IMR-90 (cell line): Measurements from ENCODE around the gene MORC1. TPM values are rescaled to one million over a fixed set of nuclear protein-coding genes. Genes with fewer than 3 reads are reported as not detected.

Experiments used
- ATAC-seq: fragments of 200-7000 bp; cut with Tn5 transposase; 2 replicates; pipeline ENCODE4 v1.9.1; 2020; ENCODE audit warnings: low read depth, mild to moderate bottlenecking, moderate library complexity
- BruUV-seq: library from RNA; stranded (reverse); fragments of 400-500 nt; replicated peaks from 2 replicates; lab custom pipeline; 2021; lab: Mats Ljungman, UMichigan
- CTCF ChIA-PET: fragments of 300-600 bp; formaldehyde crosslinking; extraction: SDS; loops from one replicate; lab custom pipeline; 2021; ENCODE audit warnings: antibody characterized with exemption; lab: Yijun Ruan, JAX
- POLR2A ChIA-PET: fragments of 300-600 bp; sonication (Branson Sonifier 250); formaldehyde crosslinking; loops from one replicate; lab custom pipeline; 2022; ENCODE audit warnings: antibody characterized with exemption; ENCODE audit not compliant: unreplicated experiment; lab: Charles Lee
- DNase-seq: peaks from one replicate; pipeline ENCODE4 v3.0.0; 2013
- H2AFZ ChIP-seq: replicated peaks from 2 replicates; pipeline ENCODE3; 2013; ENCODE audit warnings: low read length, mild to moderate bottlenecking; ENCODE audit not compliant: poor library complexity
- H2AK5ac ChIP-seq: 2 replicates; pipeline ENCODE4 v1.6.1; 2013; ENCODE audit warnings: low read depth, low read length, inconsistent platforms
- H2AK9ac ChIP-seq: replicated peaks from 2 replicates; pipeline ENCODE3; 2013; ENCODE audit warnings: mild to moderate bottlenecking, low read depth, low read length, moderate library complexity; ENCODE audit not compliant: poor library complexity
- H2BK120ac ChIP-seq: 2 replicates; pipeline ENCODE4 v1.6.1; 2013; ENCODE audit warnings: low read depth, low read length, inconsistent platforms
- H2BK15ac ChIP-seq: 3 replicates; pipeline ENCODE4 v1.6.1; 2013; ENCODE audit warnings: low read depth, low read length, inconsistent platforms
- H2BK20ac ChIP-seq: 2 replicates; pipeline ENCODE4 v1.6.1; 2013; ENCODE audit warnings: low read depth, mild to moderate bottlenecking, inconsistent platforms, low read length, moderate library complexity
- H2BK5ac ChIP-seq: 2 replicates; pipeline ENCODE4 v1.6.1; 2013; ENCODE audit warnings: mild to moderate bottlenecking, low read depth, low read length, inconsistent platforms; ENCODE audit not compliant: poor library complexity, severe bottlenecking
- H3K14ac ChIP-seq: replicated peaks from 2 replicates; pipeline ENCODE4 v1.6.1; 2013; ENCODE audit warnings: low read depth, low read length, inconsistent platforms
- H3K18ac ChIP-seq: 2 replicates; pipeline ENCODE4 v1.6.1; 2013; ENCODE audit warnings: low read depth, low read length, control low read depth
- H3K23ac ChIP-seq: 2 replicates; pipeline ENCODE4 v1.6.1; 2013; ENCODE audit warnings: low read depth, low read length, inconsistent platforms
- H3K27ac ChIP-seq: 2 replicates; pipeline ENCODE4 v1.5.1; 2013; ENCODE audit warnings: mild to moderate bottlenecking, control low read depth, low read length; ENCODE audit not compliant: insufficient read depth
- H3K27me3 ChIP-seq: 2 replicates; pipeline ENCODE4 v1.6.1; 2013; ENCODE audit warnings: low read length; ENCODE audit not compliant: control insufficient read depth, insufficient read depth
- H3K36me3 ChIP-seq: 2 replicates; pipeline ENCODE4 v1.6.1; 2013; ENCODE audit warnings: low read length, mixed read lengths; ENCODE audit not compliant: control insufficient read depth, insufficient read depth
- H3K4ac ChIP-seq: 2 replicates; pipeline ENCODE4 v1.6.1; 2013; ENCODE audit warnings: low read depth, low read length, inconsistent platforms
- H3K4me1 ChIP-seq: 2 replicates; pipeline ENCODE4 v1.6.1; 2013; ENCODE audit warnings: low read length, mixed read lengths; ENCODE audit not compliant: control insufficient read depth, insufficient read depth
- H3K4me2 ChIP-seq: 2 replicates; pipeline ENCODE4 v1.6.1; 2013; ENCODE audit warnings: low read depth, mild to moderate bottlenecking, control low read depth, low read length, moderate library complexity
- H3K4me3 ChIP-seq: 2 replicates; pipeline ENCODE4 v1.5.1; 2013; ENCODE audit warnings: low read depth, mild to moderate bottlenecking, control low read depth, low read length, moderate library complexity; ENCODE audit not compliant: insufficient read depth
- H3K56ac ChIP-seq: 2 replicates; pipeline ENCODE4 v1.6.1; 2013; ENCODE audit warnings: low read length, inconsistent platforms; ENCODE audit not compliant: insufficient read depth; ENCODE audit errors: extremely low read depth
- H3K79me1 ChIP-seq, 2 experiments: 2 replicates each; pipeline ENCODE4 v1.6.1; 2013; ENCODE audit warnings: low read length in 2 of 2, inconsistent platforms in 1 of 2, low read depth in 1 of 2
- H3K9ac ChIP-seq: 2 replicates; pipeline ENCODE4 v1.6.1; 2013; ENCODE audit warnings: low read depth, low read length, control low read depth
- H3K9me1 ChIP-seq: 2 replicates; pipeline ENCODE4 v1.6.1; 2013; ENCODE audit warnings: low read length, inconsistent platforms; ENCODE audit not compliant: insufficient read depth
- H3K9me3 ChIP-seq: 2 replicates; pipeline ENCODE4 v1.6.1; 2013; ENCODE audit warnings: low read length; ENCODE audit not compliant: control insufficient read depth, insufficient read depth
- H4K20me1 ChIP-seq: 2 replicates; pipeline ENCODE4 v1.6.1; 2013; ENCODE audit warnings: low read length, inconsistent platforms; ENCODE audit not compliant: insufficient read depth
- H4K5ac ChIP-seq: 2 replicates; pipeline ENCODE4 v1.6.1; 2013; ENCODE audit warnings: mild to moderate bottlenecking, low read depth, low read length, control low read depth
- H4K8ac ChIP-seq, 2 experiments: 2 replicates each; pipeline ENCODE4 v1.6.1; 2013; ENCODE audit warnings: low read depth in 2 of 2, low read length in 2 of 2, control low read depth in 1 of 2, inconsistent platforms in 1 of 2
- H4K91ac ChIP-seq: 2 replicates; pipeline ENCODE4 v1.6.1; 2013; ENCODE audit warnings: low read depth, low read length, inconsistent platforms; ENCODE audit not compliant: insufficient read depth
- BHLHE40 ChIP-seq: fragments of 150-350 bp; IDR thresholded peaks from 2 replicates; pipeline ENCODE4 v1.6.1; 2016; ENCODE audit warnings: mild to moderate bottlenecking, low read depth, low read length
- CEBPB ChIP-seq: IDR thresholded peaks from 2 replicates; pipeline ENCODE4 v1.6.1; 2012; ENCODE audit warnings: low read depth, low read length, improper control_type of control experiment
- CHD1 ChIP-seq: IDR thresholded peaks from 2 replicates; pipeline ENCODE4 v1.6.1; 2012; ENCODE audit warnings: low read depth, low read length, improper control_type of control experiment
- CTCF ChIP-seq: conservative IDR thresholded peaks from 2 replicates; pipeline ENCODE4 v1.5.1; 2012; ENCODE audit warnings: mild to moderate bottlenecking, low read depth, low read length, improper control_type of control experiment
- ELK1 ChIP-seq: fragments of 150-350 bp; IDR thresholded peaks from 2 replicates; pipeline ENCODE4 v1.6.1; 2016; ENCODE audit warnings: low read depth, mild to moderate bottlenecking, low read length, moderate library complexity, borderline replicate concordance
- FOS ChIP-seq: fragments of 150-350 bp; IDR thresholded peaks from 2 replicates; pipeline ENCODE4 v1.6.1; 2016; ENCODE audit warnings: low read depth, low read length
- MAFK ChIP-seq: IDR thresholded peaks from 2 replicates; pipeline ENCODE4 v1.6.1; 2012; ENCODE audit warnings: low read depth, low read length, improper control_type of control experiment
- MAZ ChIP-seq: IDR thresholded peaks from 2 replicates; pipeline ENCODE4 v1.6.1; 2012; ENCODE audit warnings: low read depth, mild to moderate bottlenecking, low read length, improper control_type of control experiment, moderate library complexity, borderline replicate concordance
- MXI1 ChIP-seq: IDR thresholded peaks from 2 replicates; pipeline ENCODE4 v1.6.1; 2012; ENCODE audit warnings: low read depth, mild to moderate bottlenecking, low read length, moderate library complexity, borderline replicate concordance
- NFE2L2 ChIP-seq: fragments of 150-350 bp; IDR thresholded peaks from 2 replicates; pipeline ENCODE4 v1.6.1; 2016; ENCODE audit warnings: low read depth, mild to moderate bottlenecking, low read length
- POLR2A ChIP-seq: IDR thresholded peaks from 2 replicates; pipeline ENCODE4 v1.6.1; 2012; ENCODE audit warnings: mild to moderate bottlenecking, low read depth, low read length
- RAD21 ChIP-seq: IDR thresholded peaks from 2 replicates; pipeline ENCODE4 v1.6.1; 2012; ENCODE audit warnings: low read length, improper control_type of control experiment
- RCOR1 ChIP-seq: IDR thresholded peaks from 2 replicates; pipeline ENCODE4 v1.6.1; 2012; ENCODE audit warnings: mild to moderate bottlenecking, low read length, improper control_type of control experiment; ENCODE audit not compliant: insufficient replicate concordance
- RFX5 ChIP-seq: IDR thresholded peaks from 2 replicates; pipeline ENCODE4 v1.8.0; 2012; ENCODE audit warnings: low read depth, mild to moderate bottlenecking, low read length, moderate library complexity
- SMC3 ChIP-seq: fragments of 150-350 bp; IDR thresholded peaks from 2 replicates; pipeline ENCODE4 v1.6.1; 2016; ENCODE audit warnings: low read depth, mild to moderate bottlenecking, antibody characterized with exemption, low read length, moderate library complexity
- USF2 ChIP-seq: fragments of 150-350 bp; IDR thresholded peaks from 2 replicates; pipeline ENCODE4 v1.6.1; 2017; ENCODE audit warnings: mild to moderate bottlenecking, antibody characterized with exemption, low read length, low read depth
- dilution Hi-C: fragments of 300-500 bp; cut with HindIII; formaldehyde crosslinking; loops from one replicate; pipeline ENCODE4 v1.14.3; 2018; ENCODE audit warnings: low sequenced_read_pairs; ENCODE audit not compliant: unreplicated experiment
- in situ Hi-C: fragments of 300-500 bp; cut with MboI; formaldehyde crosslinking; loops from 3 replicates; pipeline ENCODE4 v1.14.3; 2019; ENCODE audit warnings: low sequenced_read_pairs, inconsistent platforms, mixed read lengths
- intact Hi-C: fragments of 100-400 bp; cut with micrococcal nuclease; formaldehyde crosslinking; loops from 2 replicates; pipeline ENCODE4 v1.10.0; 2022
- polyA plus RNA-seq, 3 experiments: library from polyadenylated mRNA; depleted of rRNA; stranded (reverse); fragments of >200 nt; gene quantifications; 2 replicates each; pipeline ENCODE4 v1.2.3, GENCODE V29; 2012; ENCODE audit warnings: low replicate concordance in 1 of 3
- total RNA-seq: library from RNA; depleted of rRNA; stranded (reverse); fragments of >200 nt; gene quantifications from 2 replicates; pipeline ENCODE4 v1.2.3, GENCODE V29; 2012

MORC1 gene
- total and polyA plus RNA-seq, 2 of the 4 experiments (the other 2 are of a cell fraction), result not detected

GRCh38 chr3:109125902-109126301 lies 8.0 kb upstream of the MORC1 start:
- no peak overlapping the region for H3K4me3 ChIP-seq
- in situ Hi-C loops (no loop called here), intact Hi-C loops (no loop called here), dilution Hi-C loops (no loop called here)
- H3K27ac ChIP-seq, result no peak overlapping the region
- no peaks in the 10 kb centered on the region for H3K36me3 ChIP-seq
- H3K23ac ChIP-seq, result no peak overlapping the region
- H3K4ac ChIP-seq, result no peak overlapping the region
- CTCF ChIA-PET, result interaction anchor here (0.5 to 0.6 kb wide), 2 partner anchors 268 to 633 kb away, joined by 3 to 5 read pairs; no protein-coding TSS in a partner anchor
- H3K56ac ChIP-seq, result no peak overlapping the region
- no peaks in the 10 kb centered on the region for H3K4me1 ChIP-seq
- H4K20me1 ChIP-seq, result no peaks in the 10 kb centered on the region
- no peak overlapping the region for H3K14ac ChIP-seq
- no peak overlapping the region for H3K4me2 ChIP-seq
- H2AK5ac ChIP-seq, result no peak overlapping the region
- H3K18ac ChIP-seq, result no peak overlapping the region
- H4K8ac ChIP-seq, result no peak overlapping the region
- H3K9ac ChIP-seq, result no peak overlapping the region
- POLR2A ChIA-PET, result no interaction called here
- ATAC-seq (no peak), DNase-seq (no peak)
- H2BK5ac ChIP-seq, result no peak overlapping the region
- no TSS peak for BruUV-seq
- no peak overlapping the region for H2BK120ac ChIP-seq
- no peak overlapping the region for H4K5ac ChIP-seq
- TF ChIP-seq NFE2L2 (no peak), RFX5 (no peak), FOS (no peak), USF2 (no peak), RCOR1 (no peak), SMC3 (no peak), BHLHE40 (no peak), RAD21 (no peak), MAZ (no peak), POLR2A (no peak), CHD1 (no peak), CTCF (no peak), MAFK (no peak), ELK1 (no peak), CEBPB (no peak), MXI1 (no peak)
- H3K79me1 ChIP-seq, result no peaks in the 10 kb centered on the region
- no peak overlapping the region for H4K91ac ChIP-seq
- no peaks in the 10 kb centered on the region for H3K9me1 ChIP-seq
- H3K9me3 ChIP-seq, result no peaks in the 10 kb centered on the region; the same call in 1 of the 2 replicates
- H3K27me3 ChIP-seq, result no peaks in the 10 kb centered on the region
- no peak overlapping the region for H2AFZ ChIP-seq
- no peak overlapping the region for H2BK20ac ChIP-seq
- no peak overlapping the region for H2AK9ac ChIP-seq
- no peak overlapping the region for H2BK15ac ChIP-seq
